ENCODE results near the gene ZNF280A.

DNA sequence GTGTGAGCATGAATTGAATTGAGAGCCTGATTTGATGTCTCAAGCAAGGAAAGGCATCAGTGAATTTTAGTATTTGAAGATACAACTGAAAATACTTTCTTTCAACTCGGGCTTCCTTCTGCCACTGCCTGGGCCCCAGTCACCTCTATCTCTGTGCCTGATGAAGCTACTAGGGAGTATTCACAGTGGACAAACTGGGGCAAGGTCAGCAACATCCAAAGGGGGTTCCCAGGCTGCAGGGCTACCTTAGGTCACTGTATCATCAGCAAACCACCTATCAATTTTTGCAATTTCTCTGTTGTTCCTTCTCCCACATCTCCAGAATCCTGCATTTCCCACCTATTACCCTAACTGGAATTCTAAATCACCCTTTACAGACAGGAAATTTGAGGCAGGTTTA, 28.8 kb upstream of the ZNF280A start:
- TF ChIP-seq CTCF (IDR thresholded peaks at IDR 0.05; ENCODE audit: insufficient read depth, low read depth, low read length) = no peak
- TF ChIP-seq EZH2 (IDR thresholded peaks at IDR 0.05; ENCODE audit: insufficient read depth, low read length) = no peak
